ENCODE data around the gene CLDN16. TPM values are rescaled to one million over a fixed set of nuclear protein-coding genes. Genes with fewer than 3 reads are reported as not detected.
A peak's percentile ranks its signal among the peaks of the same experiment; 100 is the strongest.

CLDN16 gene
- total and polyA plus RNA-seq, 9 donors: 0.06 to 5.2 (median 0.25) TPM; not detected in 2

DNA sequence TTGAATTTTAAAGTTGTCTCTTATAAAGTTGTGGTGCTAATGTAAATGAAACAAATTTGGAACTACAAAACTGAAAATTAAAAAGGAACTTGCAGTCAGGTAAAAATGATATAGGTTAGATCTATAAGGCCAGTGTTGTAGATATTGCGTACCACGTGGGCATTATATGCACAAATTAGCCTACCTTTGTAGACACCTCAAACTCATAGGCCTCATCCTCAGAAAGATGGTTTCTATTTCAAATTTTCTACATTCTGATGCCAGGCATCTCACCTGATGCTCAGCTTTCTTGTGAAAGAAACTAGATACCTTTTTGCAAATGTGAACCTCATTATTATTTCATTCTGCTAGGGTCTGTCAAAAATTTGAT is 36.1 kb downstream of the CLDN16 start:
- no peaks in the 10 kb centered on the region for H3K9me3 ChIP-seq
- no peak overlapping the region for H3K27ac ChIP-seq
- no peak overlapping the region for H3K4me3 ChIP-seq
- DNase-seq: no peak
- intact Hi-C loops (cut with DNase I): loop anchor here in 1 of 4 donors (10.0 kb wide), 1 partner anchor 459 kb away; no protein-coding TSS in a partner anchor
- H3K4me1 ChIP-seq (ENCODE audit: insufficient read depth): no peaks in the 10 kb centered on the region
- WGBS, 3 donors: 67 to 76% (median 68%) methylated on average over 2 of the region's 2 CpGs
- H3K27me3 ChIP-seq: no peaks in the 10 kb centered on the region
- no peaks in the 10 kb centered on the region for H3K36me3 ChIP-seq
- TF ChIP-seq POLR2A (IDR thresholded peaks at IDR 0.05) (no peak), EP300 (IDR thresholded peaks at IDR 0.05) (no peak)
- TF ChIP-seq, protein P1, sequence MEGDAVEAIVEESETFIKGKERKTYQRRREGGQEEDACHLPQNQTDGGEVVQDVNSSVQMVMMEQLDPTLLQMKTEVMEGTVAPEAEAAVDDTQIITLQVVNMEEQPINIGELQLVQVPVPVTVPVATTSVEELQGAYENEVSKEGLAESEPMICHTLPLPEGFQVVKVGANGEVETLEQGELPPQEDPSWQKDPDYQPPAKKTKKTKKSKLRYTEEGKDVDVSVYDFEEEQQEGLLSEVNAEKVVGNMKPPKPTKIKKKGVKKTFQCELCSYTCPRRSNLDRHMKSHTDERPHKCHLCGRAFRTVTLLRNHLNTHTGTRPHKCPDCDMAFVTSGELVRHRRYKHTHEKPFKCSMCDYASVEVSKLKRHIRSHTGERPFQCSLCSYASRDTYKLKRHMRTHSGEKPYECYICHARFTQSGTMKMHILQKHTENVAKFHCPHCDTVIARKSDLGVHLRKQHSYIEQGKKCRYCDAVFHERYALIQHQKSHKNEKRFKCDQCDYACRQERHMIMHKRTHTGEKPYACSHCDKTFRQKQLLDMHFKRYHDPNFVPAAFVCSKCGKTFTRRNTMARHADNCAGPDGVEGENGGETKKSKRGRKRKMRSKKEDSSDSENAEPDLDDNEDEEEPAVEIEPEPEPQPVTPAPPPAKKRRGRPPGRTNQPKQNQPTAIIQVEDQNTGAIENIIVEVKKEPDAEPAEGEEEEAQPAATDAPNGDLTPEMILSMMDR (IDR thresholded peaks at IDR 0.05): no peak

DNA sequence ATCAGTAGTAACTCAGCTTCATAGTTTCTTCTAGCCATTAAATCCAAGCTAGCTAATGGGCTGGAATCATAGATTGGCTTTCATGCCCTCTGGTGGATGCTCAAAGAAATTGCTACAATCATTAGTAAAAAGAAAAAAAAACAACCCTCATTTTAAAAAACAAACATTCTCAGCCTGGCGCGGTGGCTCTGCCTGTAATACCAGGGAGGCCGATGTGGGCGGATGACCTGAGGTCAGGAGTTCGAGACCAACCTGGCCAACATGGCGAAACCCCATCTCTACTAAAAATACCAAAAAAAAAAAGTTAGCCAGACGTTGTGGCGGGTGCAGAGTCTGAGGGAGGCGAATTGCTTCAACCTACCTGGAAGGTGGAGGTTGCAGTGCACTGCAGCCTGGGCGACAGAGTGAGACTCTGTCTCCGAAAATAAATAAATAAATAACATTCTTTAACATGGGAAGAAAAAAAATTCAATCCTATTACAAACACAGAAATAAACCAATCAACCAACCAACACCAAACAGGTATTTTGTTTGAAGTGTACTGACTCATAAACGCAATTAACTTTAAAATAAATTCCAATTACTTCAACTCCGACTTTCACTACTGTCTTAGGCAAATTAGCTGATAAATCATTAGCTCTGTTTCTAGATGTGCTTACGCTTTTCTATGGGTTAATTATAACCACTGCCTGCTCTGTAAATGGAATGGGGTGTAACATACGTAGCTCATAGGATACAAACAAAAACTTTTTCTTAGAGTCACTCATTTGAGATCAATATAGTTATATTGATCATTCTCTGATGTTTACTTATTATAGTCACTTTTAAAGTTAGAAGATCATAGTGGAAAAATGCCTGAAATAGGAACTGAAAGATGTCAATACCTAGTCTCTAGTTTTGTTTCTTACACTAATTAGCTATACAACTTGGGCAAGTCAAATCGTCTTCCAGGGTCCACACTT is 36.8 kb downstream of the CLDN16 start:
- Histone ChIP-seq H3K4me1 (ENCODE audit: insufficient read depth) (no peaks in the 10 kb centered on the region), H3K27me3 (no peaks in the 10 kb centered on the region), H3K27ac (no peak overlapping the region), H3K36me3 (no peaks in the 10 kb centered on the region), H3K9me3 (no peaks in the 10 kb centered on the region), H3K4me3 (no peak overlapping the region)
- WGBS, 3 donors: 21 to 36% (median 24%) methylated on average over 16 of the region's 16 CpGs
- TF ChIP-seq, protein P1 (IDR thresholded peaks at IDR 0.05): peak; percentile 23 to 73 (median 44)
- no peak for TF ChIP-seq POLR2A (IDR thresholded peaks at IDR 0.05)
- DNase-seq: peak; percentile 41 to 75 (median 64)
- intact Hi-C loops (cut with DNase I): loop anchor here in 1 of 4 donors (10.0 kb wide), 1 partner anchor 460 kb away; no protein-coding TSS in a partner anchor

DNA sequence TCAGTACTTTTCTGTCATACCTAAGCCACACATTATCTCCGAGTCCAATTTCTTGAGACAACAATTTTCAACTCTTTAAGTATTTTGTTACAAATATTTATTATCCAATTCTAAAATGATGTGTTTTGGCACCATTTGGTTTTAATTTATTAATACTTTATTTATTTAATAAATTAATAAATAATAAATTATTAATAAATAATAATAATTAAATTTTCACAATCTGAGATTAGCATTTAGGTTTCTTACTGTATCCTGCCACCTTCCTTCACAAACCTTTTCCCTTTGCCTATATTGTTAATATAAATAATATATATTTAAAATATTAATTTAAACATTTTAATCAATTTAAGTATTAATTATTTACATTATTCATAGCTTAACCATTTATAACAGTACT is 37.9 kb downstream of the CLDN16 start:
- H3K36me3 ChIP-seq: no peaks in the 10 kb centered on the region
- no peaks in the 10 kb centered on the region for H3K9me3 ChIP-seq
- no peaks in the 10 kb centered on the region for H3K27me3 ChIP-seq
- DNase-seq: no peak
- WGBS, 3 donors: 88 to 98% (median 89%) methylated on average over 1 of the region's 1 CpG
- H3K4me1 ChIP-seq (ENCODE audit: insufficient read depth): no peaks in the 10 kb centered on the region
- no peak overlapping the region for H3K4me3 ChIP-seq
- intact Hi-C loops (cut with DNase I): loop anchor here in 1 of 4 donors (10.0 kb wide), 1 partner anchor 461 kb away; no protein-coding TSS in a partner anchor
- no peak for TF ChIP-seq POLR2A (IDR thresholded peaks at IDR 0.05)
- no peak for TF ChIP-seq EP300 (IDR thresholded peaks at IDR 0.05)
- TF ChIP-seq, protein P1 (IDR thresholded peaks at IDR 0.05): no peak
- H3K27ac ChIP-seq: no peak overlapping the region

DNA sequence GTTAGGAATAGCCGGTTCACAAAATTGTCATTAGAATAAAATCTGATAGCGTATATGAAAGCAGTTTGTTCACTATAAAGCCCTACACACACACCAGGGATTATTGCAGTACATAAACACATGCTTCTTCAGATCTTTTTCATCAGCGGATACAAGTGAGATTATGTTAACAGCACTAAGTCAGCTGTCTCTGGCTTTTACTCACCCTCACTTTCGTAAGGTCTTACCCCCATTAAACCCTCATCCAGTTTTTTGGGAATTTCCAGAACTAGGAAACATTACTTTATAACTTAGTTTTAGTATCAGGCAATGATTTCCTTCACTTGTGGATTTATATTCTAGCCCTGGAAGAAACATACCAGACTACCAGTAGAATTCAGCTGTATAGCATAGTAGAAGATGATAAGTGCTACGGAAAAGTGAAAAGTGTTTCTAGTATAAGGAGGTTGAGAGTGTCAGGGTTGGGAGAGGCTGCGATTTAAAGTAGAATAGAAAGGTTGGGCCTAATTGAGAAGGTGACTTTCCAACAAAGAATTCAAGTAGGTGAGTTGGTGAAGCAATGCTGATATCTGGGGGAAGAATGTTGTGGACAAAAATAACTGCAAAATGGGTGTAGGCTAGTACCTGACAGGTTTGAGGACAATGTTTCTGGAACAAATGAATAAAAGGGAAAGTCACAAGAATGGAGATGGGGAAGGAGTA is 39.0 kb downstream of the CLDN16 start:
- H3K27me3 ChIP-seq: no peaks in the 10 kb centered on the region
- TF ChIP-seq, protein P1 (IDR thresholded peaks at IDR 0.05): no peak
- no peak for TF ChIP-seq POLR2A (IDR thresholded peaks at IDR 0.05)
- no peak for TF ChIP-seq EP300 (IDR thresholded peaks at IDR 0.05)
- DNase-seq: no peak
- no peaks in the 10 kb centered on the region for H3K4me1 ChIP-seq (ENCODE audit: insufficient read depth)
- no peaks in the 10 kb centered on the region for H3K36me3 ChIP-seq
- no peak overlapping the region for H3K27ac ChIP-seq
- H3K4me3 ChIP-seq: no peak overlapping the region
- intact Hi-C loops (cut with DNase I): loop anchor here in 1 of 4 donors (10.0 kb wide), 1 partner anchor 462 kb away; no protein-coding TSS in a partner anchor
- H3K9me3 ChIP-seq: no peaks in the 10 kb centered on the region
- whole genome bisulfite sequencing, 3 donors: 74 to 93% (median 90%) methylated on average over 6 of the region's 6 CpGs

Measured in ovary (tissue), 9 donors.